Endometrium (tissue), 2 donors: ENCODE results near the gene VAMP1.

ENCODE experiments used
- FAIRE-seq: peaks from 2 replicates; lab custom pipeline; 2012; peaks lifted over from hg19 to GRCh38; lab: Jason Lieb, UNC
- donor health status: control.
- donor health status: control.

VAMP1 gene

GRCh38 chr12:6425590-6426531, 44.6 kb downstream of the VAMP1 start:
- FAIRE-seq, result no peak

DNA sequence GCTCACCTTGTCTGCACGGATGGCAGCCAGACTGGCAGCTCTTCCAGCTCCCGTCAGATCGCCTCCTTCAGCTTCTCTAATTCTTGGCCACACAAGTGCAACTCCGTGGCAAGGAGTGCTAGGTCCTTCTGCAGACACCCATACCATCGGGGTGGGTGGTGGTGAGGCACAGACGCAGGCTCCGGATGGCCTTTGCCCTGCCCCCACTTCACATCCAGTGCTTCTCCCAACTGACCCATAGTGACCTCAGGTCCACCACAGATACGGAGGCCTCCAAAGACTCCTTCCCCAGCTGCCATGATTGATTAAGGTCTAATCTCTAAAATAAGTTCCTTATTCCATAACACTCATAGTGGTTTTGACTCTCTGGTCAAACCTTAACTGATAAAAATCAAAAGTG, 45.6 kb downstream of the VAMP1 start:
- FAIRE-seq, result no peak

DNA sequence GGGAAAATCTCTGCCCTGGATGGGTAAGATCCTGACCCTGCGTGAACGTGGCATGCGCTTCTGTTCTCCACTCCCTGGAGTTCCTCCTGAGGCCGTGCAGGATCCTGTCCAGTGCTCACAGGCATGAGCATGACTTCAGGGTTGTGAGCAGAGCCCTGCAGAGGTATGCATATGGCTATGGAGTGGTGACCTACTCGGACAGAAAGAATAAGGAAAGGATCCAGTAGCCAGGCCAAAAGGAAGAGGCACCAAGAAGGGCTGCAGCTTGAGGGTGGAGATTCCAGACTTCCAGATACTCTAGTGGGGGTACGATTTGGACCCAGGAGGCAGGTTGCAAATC, 46.5 kb downstream of the VAMP1 start:
- FAIRE-seq, result no peak

DNA sequence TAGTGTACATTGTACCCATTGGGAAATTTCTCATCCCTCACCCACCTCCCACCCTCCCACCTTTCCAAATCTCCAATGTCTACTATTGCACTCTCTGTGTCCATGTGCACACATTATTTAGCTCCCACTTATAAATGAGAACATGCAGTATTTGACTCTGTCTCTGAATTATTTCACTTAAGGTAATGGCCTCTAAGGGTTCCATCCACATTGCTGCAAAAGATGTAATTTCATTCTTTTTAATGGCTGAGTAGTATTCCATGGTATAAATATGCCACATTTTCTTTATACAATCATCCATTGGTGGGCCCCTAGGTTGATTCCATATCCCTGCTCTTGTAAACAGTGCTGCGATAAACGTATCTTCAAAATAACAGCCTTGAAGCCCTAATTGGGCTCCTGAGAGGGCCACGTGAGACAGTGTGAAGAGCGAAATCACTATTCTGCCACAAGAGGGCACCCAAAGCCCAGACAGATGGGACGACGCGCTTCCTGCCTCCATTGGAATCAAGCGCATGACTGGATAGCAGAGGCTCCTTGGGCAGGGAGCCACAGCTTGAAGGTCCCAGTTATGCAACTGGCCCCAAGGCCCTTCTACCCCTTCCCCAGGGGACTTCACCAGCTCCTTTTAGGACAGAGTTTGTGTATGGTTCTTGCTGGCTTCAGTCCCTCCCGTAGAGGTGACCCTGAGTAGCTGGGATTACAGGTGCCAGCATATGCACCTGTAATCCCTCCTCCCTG, 47.0 kb downstream of the VAMP1 start:
- FAIRE-seq, result peak; percentile 21

- FAIRE-seq, result no peak
Measured at GRCh38 chr12:6420364-6420763, 50.1 kb downstream of the VAMP1 start.

GRCh38 chr12:6418796-6419195, 51.7 kb downstream of the VAMP1 start:
- FAIRE-seq, result no peak

DNA sequence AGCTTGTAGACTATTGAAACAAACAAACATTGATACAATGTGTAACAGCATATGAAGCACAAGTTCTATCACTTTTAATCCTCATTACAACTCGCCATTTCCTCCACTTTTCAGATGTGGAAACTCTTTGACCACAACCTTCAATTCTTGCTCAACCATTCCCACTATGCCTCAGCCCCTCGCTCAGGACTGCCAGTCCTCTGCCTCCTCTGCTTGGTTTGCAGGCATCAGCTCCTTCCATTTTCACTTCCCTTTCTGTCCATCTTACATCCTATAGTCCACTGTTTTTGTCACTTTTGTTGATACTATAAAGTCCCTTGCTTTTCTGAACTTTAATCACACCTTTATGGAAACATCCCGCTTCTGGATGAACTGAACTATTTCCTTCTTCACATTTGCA, 53.9 kb downstream of the VAMP1 start:
- no peak for FAIRE-seq
